Fibroblast of skin of right quadriceps (primary cell): ENCODE measurements around the gene DNAJC15.
A peak's percentile ranks its signal among the peaks of the same experiment; 100 is the strongest.
"Not testable (repeated sequence)": the region's sequence is repeated elsewhere in the genome, so short reads cannot be mapped to it uniquely, and the experiment has no call there.

ENCODE experiments used
- DNase-seq: peaks from one replicate; pipeline ENCODE4 v3.0.0-alpha.2; 2013

Gene DNAJC15

DNA sequence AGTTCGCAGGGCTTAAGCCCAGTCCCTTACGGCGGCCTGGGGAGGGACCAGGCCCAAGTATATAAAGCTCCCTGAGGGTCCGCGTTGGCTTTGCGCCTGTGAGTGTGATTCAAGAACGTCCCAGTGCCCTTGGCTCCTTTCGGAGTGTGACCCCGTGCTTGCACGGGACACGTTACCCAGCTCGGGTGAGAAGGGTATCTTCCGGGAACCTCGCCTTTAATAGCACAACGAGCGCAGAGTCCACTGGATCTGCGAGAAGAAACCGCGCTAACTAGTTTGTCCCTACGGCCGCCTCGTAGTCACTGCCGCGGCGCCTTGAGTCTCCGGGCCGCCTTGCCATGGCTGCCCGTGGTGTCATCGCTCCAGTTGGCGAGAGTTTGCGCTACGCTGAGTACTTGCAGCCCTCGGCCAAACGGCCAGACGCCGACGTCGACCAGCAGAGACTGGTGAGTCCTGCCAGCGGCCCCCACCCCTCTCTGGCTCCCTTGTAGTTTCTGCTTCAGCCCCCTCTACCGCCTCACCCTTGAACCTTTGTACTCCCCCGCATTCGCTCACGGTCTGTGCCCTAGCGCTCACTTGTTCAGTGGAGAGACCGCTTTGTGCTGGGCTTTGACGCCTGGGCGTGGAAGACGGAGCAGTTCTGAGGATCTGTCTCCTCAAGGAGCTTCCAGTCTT, at the start of gene DNAJC15:
DNAJC15 (plus strand) TSS at position 298 of the 675 bp plus-strand sequence; CDS start at position 339, 41 bp downstream.
- DNase-seq = peak; percentile 87

GRCh38 chr13:42976066-42976465, 47.3 kb upstream of the DNAJC15 start:
- DNase-seq = no peak

- no peak for DNase-seq
Measured at GRCh38 chr13:42977219-42977659, 46.1 kb upstream of the DNAJC15 start.

GRCh38 chr13:42981317-42981716, 42.1 kb upstream of the DNAJC15 start:
- DNase-seq = peak; percentile 96

GRCh38 chr13:42981853-42982252, 41.5 kb upstream of the DNAJC15 start:
- no peak for DNase-seq

GRCh38 chr13:42984026-42984425, 39.4 kb upstream of the DNAJC15 start:
- no peak for DNase-seq

DNA sequence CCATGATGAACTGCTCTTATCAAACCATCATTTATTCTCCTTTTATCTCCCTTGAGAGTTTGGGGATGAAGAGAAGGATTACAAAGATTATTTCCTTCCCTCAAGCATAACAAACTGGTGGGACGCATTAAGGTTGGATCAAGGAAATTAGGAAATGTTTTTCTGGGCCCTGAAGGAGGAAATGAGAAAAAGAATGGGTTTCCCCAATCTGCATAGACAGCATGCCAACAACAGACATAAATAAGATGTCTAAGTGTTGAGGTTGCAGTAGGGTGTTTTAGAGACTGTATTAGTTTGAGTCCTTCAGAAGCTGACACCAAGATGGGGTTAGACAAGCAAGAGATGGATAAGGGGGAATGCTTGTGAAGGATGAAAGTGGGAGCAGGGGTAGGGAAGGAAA, 38.7 kb upstream of the DNAJC15 start:
- DNase-seq = no peak

DNA sequence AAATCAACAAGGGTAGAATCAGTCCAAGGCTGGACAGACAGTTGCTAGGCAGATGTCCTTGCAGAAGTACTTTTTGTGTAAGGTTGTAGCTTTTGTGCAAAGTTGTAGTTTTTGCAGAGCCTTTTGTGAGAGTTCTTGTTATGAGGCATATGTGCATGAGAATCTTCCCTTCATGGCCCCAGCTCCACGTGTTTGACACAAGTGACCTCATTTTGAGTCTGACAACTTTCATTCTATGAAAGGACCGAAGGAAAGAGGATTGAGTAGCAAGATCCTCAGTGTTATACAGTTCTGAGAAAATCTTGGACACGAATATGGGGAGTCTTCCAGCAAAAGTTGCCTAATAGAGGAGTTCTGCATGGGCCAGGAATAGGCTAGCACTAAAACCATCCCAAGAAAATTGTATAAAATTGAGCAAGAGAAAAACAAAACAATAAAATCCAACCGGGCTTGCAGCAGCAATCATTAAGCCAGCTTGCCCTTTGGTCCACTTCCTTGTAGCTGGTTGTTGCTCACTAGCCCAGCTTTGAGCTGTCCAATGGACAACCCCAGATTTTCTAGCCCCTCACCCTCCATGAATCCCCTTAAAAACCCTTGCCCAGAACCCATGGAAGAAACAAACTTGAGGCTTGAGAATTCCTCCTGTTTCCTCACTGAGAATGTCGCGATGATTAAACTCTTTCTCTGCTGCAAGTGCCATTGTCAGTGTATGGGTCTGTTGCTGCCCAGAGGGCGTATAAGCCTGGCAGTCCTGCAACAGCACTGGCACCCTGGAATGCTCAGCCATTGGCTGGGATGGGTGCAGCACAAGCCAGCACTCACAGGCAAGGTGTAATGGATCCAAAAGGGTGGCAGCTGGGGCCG, 37.8 kb upstream of the DNAJC15 start:
- no peak for DNase-seq

- DNase-seq = no peak
Measured at GRCh38 chr13:42986176-42986574, 37.2 kb upstream of the DNAJC15 start.

DNA sequence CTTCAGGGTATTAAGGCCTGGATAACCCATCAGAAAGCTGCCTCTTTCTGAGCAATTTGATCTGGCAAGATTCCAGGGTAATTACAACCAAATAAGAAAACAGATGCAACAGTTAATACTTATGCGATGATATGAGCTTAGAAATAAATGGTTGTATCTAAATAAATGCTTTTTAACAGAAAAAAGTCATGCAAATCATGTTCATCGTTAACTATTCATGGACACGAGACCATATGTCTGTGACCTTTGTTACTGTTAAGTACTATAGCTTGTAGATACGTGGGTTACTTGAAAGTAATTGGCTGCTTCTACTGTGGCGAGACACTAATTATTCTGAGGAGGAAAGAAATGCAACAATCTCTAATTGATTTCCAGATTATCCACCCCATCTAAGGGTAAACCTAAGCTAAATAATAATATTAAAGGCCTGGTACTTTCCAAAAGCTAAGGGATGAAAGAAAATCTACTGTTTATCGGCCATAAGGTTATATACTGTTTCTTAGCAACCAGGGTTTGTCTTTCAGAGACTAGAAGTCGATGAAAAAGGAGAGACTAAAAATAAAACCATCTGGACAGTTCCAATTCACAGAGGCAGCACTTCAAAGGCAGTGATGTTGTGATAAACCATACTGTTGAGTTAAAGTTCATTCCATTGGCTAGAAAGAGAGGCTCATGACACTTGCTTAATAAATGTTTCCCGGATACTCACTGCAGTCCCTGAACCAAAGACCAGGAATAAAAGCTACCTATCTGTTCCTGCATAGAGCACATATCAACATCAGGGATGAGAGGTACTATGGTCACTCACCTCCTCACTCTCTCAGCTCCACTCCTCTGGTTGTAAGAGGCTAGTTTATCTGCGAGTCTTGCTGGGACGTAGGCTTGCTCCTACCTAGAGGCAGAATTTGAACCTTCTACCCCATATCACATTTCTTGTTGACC, 32.8 kb upstream of the DNAJC15 start:
- peak; percentile 77 for DNase-seq

- DNase-seq = not testable (repeated sequence)
Measured at GRCh38 chr13:42991233-42991897, 32.0 kb upstream of the DNAJC15 start.

DNA sequence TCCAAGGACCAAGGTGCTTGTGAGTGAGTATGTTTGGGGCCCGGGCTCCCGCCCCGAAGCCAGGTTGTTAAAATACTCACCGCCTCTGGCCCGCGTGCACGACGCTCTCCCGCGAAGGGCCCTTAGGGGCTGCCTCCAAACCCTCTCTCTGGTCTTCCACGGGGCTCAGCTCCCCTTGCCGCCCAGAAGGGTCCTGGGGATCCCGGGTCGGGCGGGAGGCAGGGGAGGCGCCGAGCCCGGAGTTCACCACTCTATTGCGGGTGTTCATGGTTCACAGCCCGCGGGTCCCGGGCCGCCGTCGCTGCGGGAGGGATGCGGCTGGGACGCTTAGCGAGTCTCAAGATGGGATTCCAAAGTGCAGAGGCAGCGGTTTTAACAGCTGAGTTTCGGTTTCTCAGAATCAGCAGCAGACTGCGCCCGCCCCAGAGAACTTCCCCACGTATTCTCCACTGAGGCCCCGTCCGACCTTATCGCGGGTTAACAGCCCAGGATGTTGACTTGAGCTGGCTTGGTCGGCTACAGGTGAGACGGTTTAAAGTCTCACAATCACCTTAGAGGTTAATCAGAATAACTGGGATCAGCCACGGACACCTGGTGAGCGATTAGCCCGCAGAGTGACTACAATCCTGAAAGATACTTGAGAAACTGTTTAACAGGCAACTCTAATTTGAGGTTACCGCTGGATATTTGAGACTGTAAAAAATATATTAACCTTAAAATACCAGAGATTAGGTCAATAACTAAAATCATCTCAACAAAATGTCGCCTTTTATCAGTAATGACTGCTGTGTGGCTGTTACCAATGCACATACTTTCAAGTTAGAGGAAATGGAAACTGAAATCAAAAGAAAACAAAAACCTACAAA, 31.3 kb upstream of the DNAJC15 start, which contains the start of gene EPSTI1:
EPSTI1 (minus strand) TSS at position 344 of the 866 bp plus-strand sequence; CDS start at position 268, 76 bp downstream.
- peak; percentile 74 for DNase-seq

GRCh38 chr13:42992764-42993122, 30.6 kb upstream of the DNAJC15 start:
- no peak for DNase-seq

DNA sequence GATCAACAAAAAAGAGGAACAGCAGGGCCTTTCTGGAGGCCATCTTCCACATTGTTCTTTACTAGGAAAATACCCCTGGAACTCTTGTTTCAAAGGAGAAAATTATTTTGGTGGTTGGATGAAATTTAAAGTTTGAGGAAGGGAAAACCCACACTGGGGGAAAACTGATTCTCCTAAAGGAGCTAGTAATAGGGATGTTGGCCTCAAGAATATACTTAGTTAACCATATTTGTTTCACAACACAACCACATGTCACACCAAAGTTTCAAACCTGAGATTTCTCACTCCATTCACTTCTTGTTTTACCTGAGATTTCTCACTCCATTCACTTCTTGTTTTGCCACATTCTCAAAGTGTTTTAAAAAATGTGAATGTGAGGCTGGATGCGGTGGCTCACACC, 28.5 kb upstream of the DNAJC15 start:
- no peak for DNase-seq

- DNase-seq = peak; percentile 97
Measured at GRCh38 chr13:42996584-42996983, 26.8 kb upstream of the DNAJC15 start.

GRCh38 chr13:42997381-42997780, 26.0 kb upstream of the DNAJC15 start:
- peak; percentile 90 for DNase-seq

DNA sequence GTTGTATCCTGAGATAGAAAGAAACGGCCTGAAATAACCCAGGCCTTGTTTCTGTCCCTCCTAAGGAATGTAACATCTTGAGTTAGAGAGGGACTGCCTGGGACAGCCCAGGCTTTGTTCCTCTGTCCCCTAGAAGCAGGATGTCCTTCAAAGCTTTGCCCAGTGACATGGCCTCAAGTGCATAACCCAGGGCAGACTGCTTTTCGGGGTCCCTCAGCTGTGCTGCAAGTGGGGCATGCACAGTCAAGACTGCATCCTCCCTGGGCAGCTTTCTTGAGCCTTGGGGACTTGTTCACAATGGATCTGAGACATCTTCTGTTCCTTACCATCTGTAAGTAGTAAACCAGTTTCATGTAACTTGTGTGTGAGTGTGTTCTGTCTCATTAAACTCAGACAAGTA, 23.9 kb upstream of the DNAJC15 start:
- DNase-seq = no peak

DNA sequence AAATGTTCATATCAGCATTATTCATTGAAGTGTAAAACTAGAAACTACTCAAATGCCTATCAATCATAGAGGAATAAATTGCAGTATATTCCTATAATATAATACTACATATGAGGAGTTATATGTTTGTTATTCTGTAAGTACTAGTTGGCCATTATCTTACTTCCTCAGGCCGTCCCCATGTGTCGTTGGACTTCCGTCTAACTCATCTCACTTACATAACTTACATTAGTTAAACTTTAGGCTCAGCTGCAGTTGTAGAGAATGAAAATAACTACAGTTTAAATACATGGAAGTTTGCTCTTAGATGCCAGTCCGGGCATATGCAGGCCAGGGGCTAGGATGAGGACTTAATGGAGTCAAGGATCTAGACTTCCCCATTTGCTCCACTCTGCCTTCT, 22.7 kb upstream of the DNAJC15 start:
- DNase-seq = no peak

- DNase-seq = no peak
Measured at GRCh38 chr13:43002021-43002420, 21.4 kb upstream of the DNAJC15 start.

DNA sequence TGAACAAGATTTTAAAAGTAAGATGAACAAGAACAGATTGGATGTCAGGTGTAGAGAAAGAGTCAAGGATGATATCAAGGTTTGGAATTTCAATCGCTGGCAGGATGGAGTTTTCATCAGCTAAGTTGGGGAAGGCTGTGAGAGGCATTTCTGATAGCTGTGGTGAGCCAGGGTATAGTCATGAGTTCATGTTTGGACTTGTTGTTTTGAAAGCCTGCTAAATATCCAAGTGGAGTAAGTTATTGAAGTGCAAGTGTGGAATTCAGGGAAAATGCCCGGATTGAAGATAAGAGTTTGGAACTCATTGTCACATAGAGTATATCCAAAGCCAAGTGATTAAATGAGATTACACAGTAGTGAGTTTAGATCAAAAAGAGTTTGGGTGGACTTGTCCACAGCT, 20.4 kb upstream of the DNAJC15 start:
- no peak for DNase-seq

- DNase-seq = no peak
Measured at GRCh38 chr13:43003729-43004128, 19.7 kb upstream of the DNAJC15 start.
